ENCODE results near the gene NTSR1. TPM values are rescaled to one million over a fixed set of nuclear protein-coding genes. Genes with fewer than 3 reads are reported as not detected.
A peak's percentile ranks its signal among the peaks of the same experiment; 100 is the strongest.

Gene NTSR1
- total RNA-seq, 1 experiment from 2014 or later = 44.1 TPM

- in situ Hi-C loops (cut with HindIII; ENCODE audit: low pct_unique_long_range_greater_than_20kb, low sequenced_read_pairs) (no loop called here), intact Hi-C loops (cut with micrococcal nuclease; ENCODE audit: unreplicated experiment) (loop anchor here (2.0 kb wide), 1 partner anchor 81 kb away; no protein-coding TSS in a partner anchor)
- Histone ChIP-seq H3K4me3 (ENCODE audit: low read depth in 2 of 2, low read length in 2 of 2) (peak overlapping the region; percentile 55 to 86), H3K27ac (ENCODE audit: low read length) (peak overlapping the region; percentile 82), H3K4me1 (ENCODE audit: control insufficient read depth, insufficient read depth, low read length) (peaks cover 69% of the 10 kb centered on the region), H3K36me3 (ENCODE audit: control insufficient read depth, insufficient read depth, low read length) (peaks cover 3% of the 10 kb centered on the region; the same call in 1 of the 2 replicates), H3K27me3 (ENCODE audit: control insufficient read depth, insufficient read depth, low read length) (no peaks in the 10 kb centered on the region), H3K9me3 (ENCODE audit: control insufficient read depth, insufficient read depth, low read depth, low read length) (no peaks in the 10 kb centered on the region)
- ChIA-PET CTCF (interaction anchor here (1.0 kb wide), 1 partner anchor 82 kb away, joined by 3 read pairs; no protein-coding TSS in a partner anchor), POLR2A (no interaction called here)
- no peak for DNase-seq (ENCODE audit: low read depth, low spot score)
- TF ChIP-seq TCF7L2 (IDR thresholded peaks at IDR 0.05; ENCODE audit: low read depth, low read length) (no peak), CTCF (IDR thresholded peaks at IDR 0.05) (no peak), REST (IDR thresholded peaks at IDR 0.05; ENCODE audit: insufficient read depth in 1 of 2, low read depth in 2 of 2, low read length in 1 of 2) (no peak; a peak in 1 of 4 replicates)
- no TSS peak for BruUV-seq (replicated peaks)
- ATAC-seq = peak; percentile 29
Observed at GRCh38 chr20:62709537-62709905, 885 bp downstream of the NTSR1 start.

- no peak for DNase-seq (ENCODE audit: low read depth, low spot score)
- CTCF ChIA-PET = interaction anchor here (1.0 kb wide), 1 partner anchor 82 kb away, joined by 3 read pairs; no protein-coding TSS in a partner anchor
- Histone ChIP-seq H3K36me3 (ENCODE audit: control insufficient read depth, insufficient read depth, low read length) (peaks cover 3% of the 10 kb centered on the region; the same call in 1 of the 2 replicates), H3K9me3 (ENCODE audit: control insufficient read depth, insufficient read depth, low read depth, low read length) (no peaks in the 10 kb centered on the region), H3K27me3 (ENCODE audit: control insufficient read depth, insufficient read depth, low read length) (no peaks in the 10 kb centered on the region), H3K4me3 (ENCODE audit: low read depth in 2 of 2, low read length in 2 of 2) (peak overlapping the region; percentile 55 to 86), H3K4me1 (ENCODE audit: control insufficient read depth, insufficient read depth, low read length) (peaks cover 66% of the 10 kb centered on the region), H3K27ac (ENCODE audit: low read length) (peak overlapping the region; percentile 82)
- TSS peak; percentile 51 for BruUV-seq (replicated peaks)
- no peak for ATAC-seq
- in situ Hi-C loops (cut with HindIII; ENCODE audit: low pct_unique_long_range_greater_than_20kb, low sequenced_read_pairs) = no loop called here
- POLR2A ChIA-PET = no interaction called here
- intact Hi-C loops (cut with micrococcal nuclease; ENCODE audit: unreplicated experiment) = no loop called here
- TF ChIP-seq REST (IDR thresholded peaks at IDR 0.05; ENCODE audit: insufficient read depth in 1 of 2, low read depth in 2 of 2, low read length in 1 of 2) (no peak), TCF7L2 (IDR thresholded peaks at IDR 0.05; ENCODE audit: low read depth, low read length) (peak; percentile 54)
Observed at GRCh38 chr20:62710221-62710885, 1.7 kb downstream of the NTSR1 start.

Data from Panc1 (cell line).